Embryonic facial prominence (tissue), 1 donor: ENCODE measurements around the gene TAF11L3.
"Not testable (repeated sequence)": the region's sequence is repeated elsewhere in the genome, so short reads cannot be mapped to it uniquely, and the experiment has no call there.

Experiments
- DNase-seq: peaks from one replicate; pipeline ENCODE4 v3.0.0-alpha.2; 2016; ENCODE audit errors: extremely low spot score

Gene TAF11L3

GRCh38 chr5:17518067-17518466 is at the start of gene TAF11L3:
Gene TAF11L3, plus strand, starts transcription at chr5:17518367.
- DNase-seq: not testable (repeated sequence)

DNA sequence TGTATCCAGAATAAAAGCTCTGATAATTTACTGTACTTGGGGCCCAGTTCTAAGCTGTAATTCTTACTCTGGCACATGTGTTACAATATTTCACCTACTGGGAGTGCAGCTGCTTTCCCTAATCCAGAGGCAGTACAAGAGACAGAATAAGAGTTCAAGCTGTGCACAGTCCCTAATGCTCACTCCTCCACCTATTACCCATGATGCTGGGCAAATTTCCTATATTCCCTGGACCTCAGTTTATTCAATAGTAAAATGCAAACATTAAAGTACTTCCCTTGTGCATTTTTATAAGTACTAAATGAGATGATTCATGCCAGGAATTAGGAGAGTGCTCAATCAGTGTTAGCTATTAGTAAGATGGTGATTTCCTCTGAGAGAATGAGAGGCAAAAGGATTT is 48.1 kb upstream of the TAF11L3 start:
- no peak for DNase-seq

DNA sequence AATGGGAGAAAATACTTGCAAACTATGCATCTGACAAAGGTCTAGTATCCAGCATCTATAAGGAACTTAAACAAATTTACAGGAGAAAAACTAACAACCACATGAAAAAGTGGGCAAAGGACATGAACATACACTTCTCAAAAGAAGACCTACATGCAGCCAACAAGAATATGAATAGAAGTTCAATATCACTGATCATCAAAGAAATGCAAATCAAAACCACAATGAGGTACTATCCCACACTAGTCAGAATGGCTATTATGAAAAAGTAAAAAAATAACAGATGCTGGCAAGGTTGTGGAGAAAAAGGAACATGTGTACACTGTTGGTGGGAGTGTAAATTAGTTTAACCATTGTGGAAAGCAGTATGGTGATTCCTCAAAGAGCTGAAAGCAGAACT is 43.1 kb upstream of the TAF11L3 start:
- not testable (repeated sequence) for DNase-seq

GRCh38 chr5:17477043-17477442 is 41.1 kb upstream of the TAF11L3 start:
- no peak for DNase-seq

GRCh38 chr5:17477573-17478265 is 40.4 kb upstream of the TAF11L3 start:
- DNase-seq: no peak

GRCh38 chr5:17481378-17481777 is 36.8 kb upstream of the TAF11L3 start:
- no peak for DNase-seq

DNA sequence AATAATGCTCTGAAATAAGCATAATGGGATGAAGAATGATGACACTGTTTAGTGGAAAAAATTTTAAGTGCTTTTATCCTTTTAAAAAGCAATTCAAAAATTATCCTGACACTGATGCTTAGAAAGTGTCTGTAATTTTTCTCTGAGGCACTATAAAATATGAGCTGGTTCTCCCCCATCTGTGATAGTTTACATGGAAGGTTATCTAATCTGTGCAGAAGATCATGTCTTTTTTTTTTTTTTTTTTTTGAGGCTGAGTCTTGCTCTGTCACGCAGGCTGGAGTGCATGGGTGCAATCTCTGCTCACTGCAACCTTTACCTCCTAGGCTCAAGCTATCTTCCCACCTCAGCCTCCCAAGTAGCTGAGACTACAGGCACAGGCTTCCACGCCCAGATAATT is 35.4 kb upstream of the TAF11L3 start:
- no peak for DNase-seq

DNA sequence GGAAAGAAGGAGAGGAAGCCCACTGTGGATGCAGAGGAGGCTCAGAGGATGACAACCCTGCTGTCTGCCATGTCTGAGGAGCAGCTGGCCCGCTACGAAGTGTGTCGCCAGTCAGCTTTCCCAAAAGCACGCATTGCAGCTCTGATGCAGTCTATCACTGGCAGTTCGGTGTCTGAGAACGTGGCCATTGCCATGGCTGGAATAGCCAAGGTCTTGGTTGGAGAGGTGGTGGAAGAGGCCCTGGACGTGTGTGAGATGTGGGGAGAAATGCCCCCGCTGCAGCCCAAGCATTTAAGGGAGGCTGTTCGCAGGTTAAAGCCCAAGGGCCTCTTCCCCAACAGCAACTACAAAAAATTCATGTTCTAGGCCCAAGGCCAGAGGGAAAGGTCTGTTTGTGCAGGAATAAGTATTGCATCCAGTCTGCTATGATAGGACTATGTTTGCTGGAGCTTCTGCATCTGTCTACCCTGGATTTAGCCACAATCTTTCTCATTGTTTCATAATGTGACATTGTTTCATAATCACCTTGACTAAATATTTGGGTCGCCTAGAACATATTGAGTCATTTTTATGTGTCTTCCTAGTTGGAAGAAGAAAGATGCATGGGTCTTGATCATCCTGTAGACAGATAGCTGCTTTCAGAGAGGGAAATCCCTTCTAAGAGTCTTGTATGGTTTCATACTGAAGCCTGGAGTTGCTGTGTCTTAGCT is 31.5 kb upstream of the TAF11L3 start:
- DNase-seq: not testable (repeated sequence)

DNA sequence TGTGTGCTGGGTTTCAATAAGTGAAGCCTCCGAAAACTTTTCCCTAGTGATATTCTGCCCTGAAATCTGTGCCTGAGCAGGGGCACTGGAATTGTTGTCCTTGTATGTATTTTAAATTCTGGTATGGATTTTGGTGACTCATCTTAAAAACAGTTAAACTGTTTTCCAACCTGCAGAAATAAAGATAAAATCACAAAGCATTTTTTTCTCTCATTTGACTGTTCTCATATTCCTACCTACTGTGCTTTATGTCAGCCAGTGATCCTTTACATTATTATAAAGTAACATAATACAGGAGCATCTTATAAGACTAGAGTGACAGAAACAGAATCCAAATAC is 31.0 kb upstream of the TAF11L3 start:
- DNase-seq: no peak

GRCh38 chr5:17491257-17491656 is 26.9 kb upstream of the TAF11L3 start:
- DNase-seq: not testable (repeated sequence)

GRCh38 chr5:17492770-17493169 is 25.4 kb upstream of the TAF11L3 start:
- DNase-seq: no peak

DNA sequence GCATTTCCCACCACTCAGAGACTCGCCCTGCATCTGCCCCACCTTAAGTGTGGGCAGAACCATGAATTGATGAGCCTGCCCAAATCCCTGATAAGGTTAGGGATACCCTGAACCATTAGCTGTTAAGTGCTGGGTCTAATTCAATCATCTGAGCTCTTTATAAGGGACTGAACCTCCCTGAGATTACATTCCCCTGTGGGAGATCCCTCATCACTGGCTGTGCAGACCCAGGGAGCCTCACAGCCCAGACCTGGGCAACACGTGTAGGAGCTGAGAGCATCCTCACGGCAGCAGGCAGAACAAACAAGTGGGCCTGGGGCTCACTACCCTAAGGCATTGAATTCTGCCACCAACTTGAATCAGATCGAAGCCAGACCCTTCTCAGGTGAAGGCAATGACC is 20.7 kb upstream of the TAF11L3 start:
- no peak for DNase-seq

- DNase-seq: not testable (repeated sequence)
Measured at GRCh38 chr5:17497931-17498330, 20.2 kb upstream of the TAF11L3 start, which contains the start of gene TAF11L2. Gene TAF11L2, plus strand, starts transcription at chr5:17498231.

DNA sequence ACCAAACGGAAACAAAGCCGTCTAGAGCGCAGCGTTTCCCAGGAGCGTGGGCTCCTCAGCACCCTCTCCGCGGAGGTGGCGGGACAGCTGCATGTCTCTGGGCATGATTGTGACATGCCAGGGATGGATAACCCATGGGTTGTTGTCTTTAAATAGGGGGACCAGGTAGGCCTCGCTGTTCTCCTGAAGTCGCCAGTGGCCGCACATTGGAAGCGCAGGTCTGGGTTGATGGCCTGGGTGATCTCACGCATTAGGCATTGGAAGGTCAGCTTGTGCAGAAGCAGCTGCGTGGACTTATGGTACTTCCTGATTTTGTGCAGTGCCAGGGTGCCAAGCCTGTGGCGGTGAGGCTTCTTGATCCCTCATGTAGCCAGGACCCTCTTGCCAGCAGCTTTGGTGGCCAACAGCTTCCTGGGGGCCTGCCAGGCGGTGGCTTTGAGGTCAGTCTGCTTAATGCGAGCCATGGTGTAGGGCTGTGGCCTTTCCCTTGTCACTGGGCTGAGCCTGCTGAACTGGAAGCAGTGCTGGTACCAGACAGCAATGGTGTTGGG is 6.3 kb upstream of the TAF11L3 start:
- DNase-seq: no peak

DNA sequence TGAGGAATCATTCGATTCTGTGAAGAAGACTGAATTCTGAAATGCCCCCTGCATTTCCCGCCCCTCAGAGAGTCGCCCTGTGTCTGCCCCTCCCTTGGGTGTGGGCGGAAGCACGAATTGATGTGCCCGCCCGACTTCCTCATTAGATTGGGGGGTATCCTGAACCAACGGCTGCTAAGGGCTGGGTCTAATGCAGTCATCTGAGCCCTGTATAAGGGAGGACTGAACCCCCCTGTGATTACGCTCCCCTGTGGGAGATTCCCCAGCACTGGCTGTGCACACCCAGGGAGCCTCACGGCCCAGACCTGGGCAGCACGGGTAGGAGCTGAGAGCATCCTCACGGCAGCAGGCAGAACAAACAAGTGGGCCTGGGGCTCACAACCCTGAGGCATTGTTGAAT is 641 bp upstream of the TAF11L3 start:
- not testable (repeated sequence) for DNase-seq

GRCh38 chr5:17519508-17519907 is 1.3 kb downstream of the TAF11L3 start:
- DNase-seq: not testable (repeated sequence)

GRCh38 chr5:17521501-17521900 is 3.3 kb downstream of the TAF11L3 start, which contains the start of gene TAF11L4:
Gene TAF11L4, plus strand, starts transcription at chr5:17521801.
- not testable (repeated sequence) for DNase-seq

DNA sequence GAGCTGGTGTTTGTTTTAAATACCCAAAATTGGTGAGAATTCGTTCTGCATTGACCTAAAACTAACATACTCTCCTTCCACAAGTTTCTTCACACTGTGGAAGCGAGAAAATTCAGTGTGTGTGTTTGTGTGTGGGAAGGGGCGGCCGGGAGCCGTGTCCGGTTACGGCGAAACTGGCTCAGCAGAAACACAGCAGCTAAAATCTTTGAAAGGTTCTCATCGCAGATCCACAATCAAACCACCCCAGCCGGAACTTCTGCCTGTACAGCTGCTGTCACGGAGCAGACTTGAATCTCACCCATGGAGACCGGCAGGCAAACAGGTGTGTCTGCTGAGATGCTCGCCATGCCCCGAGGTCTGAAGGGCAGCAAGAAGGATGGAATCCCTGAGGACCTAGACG is 6.8 kb downstream of the TAF11L3 start, which contains the start of gene TAF11L5:
TSS of gene TAF11L5 (plus strand) at position 301 of the 400 bp plus-strand sequence.
- DNase-seq: not testable (repeated sequence)

DNA sequence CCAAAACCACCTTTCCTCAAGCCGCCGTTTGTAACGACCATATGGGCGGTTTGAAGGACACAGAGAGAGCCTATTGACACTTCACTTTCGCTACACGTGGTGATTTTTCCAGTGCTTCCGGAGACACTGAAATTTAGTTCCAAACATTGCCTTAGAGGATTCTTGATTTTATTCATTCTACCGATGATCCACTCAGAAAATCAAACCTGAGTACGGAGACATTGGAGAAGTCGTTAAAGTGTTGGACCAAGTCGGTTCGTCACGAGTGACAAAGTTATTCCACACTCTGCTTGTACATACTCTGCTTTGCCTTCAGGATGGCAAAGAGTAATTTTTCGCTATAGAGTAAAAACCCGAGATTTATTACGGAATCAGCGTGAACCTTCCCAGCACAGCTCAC is 8.3 kb downstream of the TAF11L3 start:
- not testable (repeated sequence) for DNase-seq

- DNase-seq: not testable (repeated sequence)
Measured at GRCh38 chr5:17528369-17528768, 10.2 kb downstream of the TAF11L3 start, which contains the start of gene TAF11L6. Gene TAF11L6, plus strand, starts transcription at chr5:17528669.
